HEK293 (cell line): Measurements from ENCODE around the gene ZNF593OS.

Experiments
- CTCF ChIA-PET: fragments of 350-600 bp; formaldehyde crosslinking; extraction: SDS; loops from one replicate; lab custom pipeline; 2021; ENCODE audit warnings: antibody characterized with exemption; lab: Yijun Ruan, JAX
- POLR2A ChIA-PET: fragments of 300-600 bp; formaldehyde crosslinking; extraction: SDS; loops from one replicate; lab custom pipeline; 2020; ENCODE audit warnings: antibody characterized with exemption, inconsistent platforms; lab: Yijun Ruan, JAX
- H3K27ac ChIP-seq: fragments of 200-500 bp; sonication (Bioruptor generic); 2 replicates; pipeline ENCODE4 v1.5.1; 2014; ENCODE audit warnings: low read depth, low read length, control low read depth, inconsistent platforms; ENCODE audit errors: extremely low read depth
- H3K36me3 ChIP-seq, 2 experiments: fragments of 200-500 bp in 1 of 2; sonication (Bioruptor generic) in 1 of 2; 1 replicate in 1 of 2; 2 replicates in 1 of 2; pipeline ENCODE4 v1.5.1; 2014 to 2017; ENCODE audit warnings: inconsistent platforms in 2 of 2, low read length in 2 of 2; ENCODE audit not compliant: control insufficient read depth in 2 of 2, insufficient read depth in 1 of 2
- H3K4me1 ChIP-seq: fragments of 200-500 bp; sonication (Bioruptor generic); 2 replicates; pipeline ENCODE4 v1.5.1; 2014; ENCODE audit warnings: mild to moderate bottlenecking, low read length, inconsistent platforms; ENCODE audit not compliant: control insufficient read depth, insufficient read depth
- H3K4me3 ChIP-seq: 2 replicates; pipeline ENCODE4 v1.5.1; 2011; ENCODE audit warnings: low read depth, mild to moderate bottlenecking, control low read depth, low read length, moderate library complexity
- H3K9me3 ChIP-seq: fragments of 200-500 bp; sonication (Bioruptor generic); 2 replicates; pipeline ENCODE4 v1.5.1; 2014; ENCODE audit warnings: low read depth, low read length, inconsistent platforms; ENCODE audit not compliant: control insufficient read depth, insufficient read depth
- BCL11B ChIP-seq: fragments of 450-650 bp; formaldehyde crosslinking; IDR thresholded peaks from 2 replicates; pipeline ENCODE4 v1.5.1; 2016; ENCODE audit warnings: low read depth, missing biosample characterization, missing genetic modification characterization
- EGR2 ChIP-seq: fragments of 450-650 bp; formaldehyde crosslinking; IDR thresholded peaks from 2 replicates; pipeline ENCODE4 v1.5.1; 2016; ENCODE audit warnings: low read depth, missing biosample characterization, missing genetic modification characterization
- KLF1 ChIP-seq: fragments of 450-650 bp; formaldehyde crosslinking; IDR thresholded peaks from 2 replicates; pipeline ENCODE4 v1.5.1; 2016; ENCODE audit warnings: missing biosample characterization, missing genetic modification characterization
- KLF8 ChIP-seq: fragments of 450-650 bp; formaldehyde crosslinking; IDR thresholded peaks from 2 replicates; pipeline ENCODE4 v1.5.1; 2016; ENCODE audit warnings: missing biosample characterization, missing genetic modification characterization
- KLF9 ChIP-seq: fragments of 450-650 bp; formaldehyde crosslinking; IDR thresholded peaks from 2 replicates; pipeline ENCODE4 v1.5.1; 2016; ENCODE audit warnings: missing biosample characterization, missing genetic modification characterization, low read depth
- MZF1 ChIP-seq: fragments of 450-650 bp; formaldehyde crosslinking; IDR thresholded peaks from 2 replicates; pipeline ENCODE4 v1.5.1; 2017; ENCODE audit warnings: missing biosample characterization, missing genetic modification characterization, borderline replicate concordance
- PRDM6 ChIP-seq: fragments of 450-650 bp; formaldehyde crosslinking; IDR thresholded peaks from 2 replicates; pipeline ENCODE4 v1.5.1; 2017; ENCODE audit warnings: missing biosample characterization, missing genetic modification characterization
- SETDB1 ChIP-seq: IDR thresholded peaks from one replicate; pipeline ENCODE4 v1.6.1; 2017; ENCODE audit warnings: mild to moderate bottlenecking, low read length, moderate library complexity, mixed read lengths; ENCODE audit not compliant: insufficient read length
- SP7 ChIP-seq: fragments of 450-650 bp; formaldehyde crosslinking; IDR thresholded peaks from 2 replicates; pipeline ENCODE4 v1.5.1; 2016; ENCODE audit warnings: missing biosample characterization, missing genetic modification characterization
- ZBTB48 ChIP-seq: fragments of 450-650 bp; formaldehyde crosslinking; IDR thresholded peaks from 2 replicates; pipeline ENCODE4 v1.5.1; 2016; ENCODE audit warnings: missing biosample characterization, missing genetic modification characterization
- ZNF10 ChIP-seq: fragments of 450-650 bp; formaldehyde crosslinking; IDR thresholded peaks from 2 replicates; pipeline ENCODE4 v1.5.1; 2017; ENCODE audit warnings: missing biosample characterization, missing genetic modification characterization
- ZNF140 ChIP-seq: fragments of 450-650 bp; formaldehyde crosslinking; IDR thresholded peaks from 2 replicates; pipeline ENCODE4 v1.5.1; 2016; ENCODE audit warnings: missing biosample characterization, missing genetic modification characterization
- ZNF157 ChIP-seq: fragments of 450-650 bp; formaldehyde crosslinking; IDR thresholded peaks from 2 replicates; pipeline ENCODE4 v1.5.1; 2016; ENCODE audit warnings: missing biosample characterization, missing genetic modification characterization
- ZNF16 ChIP-seq: fragments of 450-650 bp; formaldehyde crosslinking; IDR thresholded peaks from 2 replicates; pipeline ENCODE4 v1.5.1; 2016; ENCODE audit warnings: low read depth, missing biosample characterization, missing genetic modification characterization
- ZNF24 ChIP-seq: fragments of 450-650 bp; formaldehyde crosslinking; IDR thresholded peaks from 2 replicates; pipeline ENCODE4 v1.5.1; 2016; ENCODE audit warnings: missing biosample characterization, missing genetic modification characterization
- ZNF433 ChIP-seq: fragments of 450-650 bp; formaldehyde crosslinking; IDR thresholded peaks from 2 replicates; pipeline ENCODE4 v1.5.1; 2016; ENCODE audit warnings: missing biosample characterization, missing genetic modification characterization, low read depth
- ZNF518A ChIP-seq: fragments of 450-650 bp; formaldehyde crosslinking; conservative IDR thresholded peaks from 2 replicates; pipeline ENCODE4 v1.5.1; 2016; ENCODE audit warnings: low read depth, missing biosample characterization, missing genetic modification characterization
- ZNF623 ChIP-seq: fragments of 450-650 bp; formaldehyde crosslinking; IDR thresholded peaks from 2 replicates; pipeline ENCODE4 v1.5.1; 2016; ENCODE audit warnings: missing biosample characterization, missing genetic modification characterization
- ZNF626 ChIP-seq: fragments of 450-650 bp; sonication (Bioruptor Pico); formaldehyde crosslinking; IDR thresholded peaks from 2 replicates; pipeline ENCODE4 v1.5.1; 2018; ENCODE audit warnings: missing biosample characterization, missing genetic modification characterization, inconsistent platforms
- ZNF639 ChIP-seq: fragments of 450-650 bp; formaldehyde crosslinking; IDR thresholded peaks from 2 replicates; pipeline ENCODE4 v1.5.1; 2016; ENCODE audit warnings: missing biosample characterization, missing genetic modification characterization
- ZNF701 ChIP-seq: fragments of 450-650 bp; formaldehyde crosslinking; IDR thresholded peaks from 2 replicates; pipeline ENCODE4 v1.5.1; 2016; ENCODE audit warnings: missing biosample characterization, missing genetic modification characterization
- TF ChIP-seq, protein P1 (sequence below): fragments of 450-650 bp; formaldehyde crosslinking; IDR thresholded peaks from 2 replicates; pipeline ENCODE4 v1.5.1; 2017; ENCODE audit warnings: missing biosample characterization, missing genetic modification characterization

Gene ZNF593OS

DNA sequence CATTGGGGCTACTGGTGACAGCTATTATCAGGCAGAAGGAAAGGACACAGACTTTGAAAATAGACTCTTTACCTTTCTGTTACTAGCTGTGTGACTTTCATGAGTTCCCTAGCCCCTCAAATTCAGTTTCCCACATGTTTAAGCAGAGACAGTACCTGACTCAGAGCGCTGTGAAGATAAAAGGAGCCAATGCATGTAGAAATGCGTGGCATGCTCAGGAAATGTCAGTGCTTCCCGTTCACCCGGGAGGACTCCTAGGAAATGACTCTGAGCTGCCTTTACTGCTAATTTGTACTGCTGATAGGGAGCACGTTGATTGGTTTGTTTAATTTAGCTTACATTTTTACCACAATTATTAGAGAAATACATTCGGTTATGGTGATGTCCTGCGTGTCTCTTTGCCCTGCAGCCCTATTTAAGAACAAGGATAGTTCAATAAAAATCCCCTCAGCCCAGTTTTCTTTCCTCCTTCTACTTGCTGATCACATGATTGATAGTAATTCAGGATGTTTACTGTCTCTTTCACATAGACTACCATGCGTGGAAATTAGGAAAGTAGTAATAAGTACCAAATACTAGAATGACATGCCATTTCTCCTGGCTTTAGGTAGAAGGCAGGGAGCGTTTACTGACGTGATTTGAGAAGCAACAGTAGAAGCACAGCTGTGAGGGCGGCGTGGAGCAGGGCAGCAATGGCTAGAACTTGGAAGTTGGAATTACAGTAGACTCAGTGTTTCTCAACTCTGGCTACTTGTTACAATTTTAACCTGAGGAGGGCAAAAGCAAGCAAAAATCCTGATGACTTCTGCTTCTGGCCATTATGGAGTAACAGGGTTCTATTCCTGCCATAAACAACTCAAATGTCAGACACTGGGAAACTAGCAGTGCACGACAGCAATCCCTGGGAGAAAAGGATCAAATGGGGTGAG is 44.1 kb downstream of the ZNF593OS start:
- H3K4me1 ChIP-seq: peaks cover 8% of the 10 kb centered on the region; the same call in 1 of the 2 replicates
- ChIA-PET POLR2A (interaction anchor here (1.1 to 1.7 kb wide), 3 partner anchors 16 to 107 kb away, joined by 3 to 5 read pairs (median 4); partner anchors contain the start of genes CEP85 and PDIK1L), CTCF (interaction anchor here (0.6 to 7.1 kb wide), 3 partner anchors 18 to 108 kb away, joined by 3 to 39 read pairs (median 5); no protein-coding TSS in a partner anchor)
- H3K4me3 ChIP-seq: no peak overlapping the region
- no peak overlapping the region for H3K27ac ChIP-seq
- no peak for TF ChIP-seq ZNF639 (tag by site-specific recombination)
- no peak for TF ChIP-seq KLF9 (tag by site-specific recombination)
- TF ChIP-seq KLF8 (tag by site-specific recombination): no peak
- no peak for TF ChIP-seq ZNF157 (tag by site-specific recombination)
- no peak for TF ChIP-seq ZNF701 (tag by site-specific recombination)
- TF ChIP-seq ZNF518A (tag by site-specific recombination): no peak
- TF ChIP-seq ZNF433 (tag by site-specific recombination): no peak
- no peak for TF ChIP-seq SETDB1
- TF ChIP-seq ZNF623 (tag by site-specific recombination): no peak
- no peak for TF ChIP-seq ZNF140
- no peak for TF ChIP-seq ZNF626 (tag by site-specific recombination)
- H3K9me3 ChIP-seq: no peaks in the 10 kb centered on the region
- no peaks in the 10 kb centered on the region for H3K36me3 ChIP-seq

- H3K4me3 ChIP-seq: no peak overlapping the region
- ChIA-PET CTCF (interaction anchor here (0.8 to 7.1 kb wide), 3 partner anchors 19 to 108 kb away, joined by 4 to 39 read pairs (median 6); partner anchors contain the start of gene CEP85), POLR2A (interaction anchor here (0.6 to 1.7 kb wide), 4 partner anchors 15 to 189 kb away, joined by 3 to 5 read pairs (median 4); partner anchors contain the start of genes CEP85 and PDIK1L)
- peak overlapping the region; percentile 21; the same call in 1 of the 2 replicates for H3K27ac ChIP-seq
- H3K9me3 ChIP-seq: no peaks in the 10 kb centered on the region
- peaks cover 0 to 5% of the 10 kb centered on the region in 2 experiments; a peak in 1 of 3 replicates for H3K36me3 ChIP-seq
- H3K4me1 ChIP-seq: peaks cover 10% of the 10 kb centered on the region; the same call in 1 of the 2 replicates
- TF ChIP-seq PRDM6 (tag by site-specific recombination) (peak; percentile 97), SP7 (tag by site-specific recombination) (peak; percentile 69; the same call in 1 of the 2 replicates), ZBTB48 (no peak), KLF1 (tag by site-specific recombination) (peak; percentile 71), MZF1 (tag by site-specific recombination) (no peak; the same call in 1 of the 2 replicates), ZNF16 (tag by site-specific recombination) (no peak), ZNF10 (no peak), EGR2 (peak; percentile 53; the same call in 1 of the 2 replicates), BCL11B (tag by site-specific recombination) (no peak), ZNF24 (peak; percentile 62; the same call in 1 of the 2 replicates)
- TF ChIP-seq, protein P1, sequence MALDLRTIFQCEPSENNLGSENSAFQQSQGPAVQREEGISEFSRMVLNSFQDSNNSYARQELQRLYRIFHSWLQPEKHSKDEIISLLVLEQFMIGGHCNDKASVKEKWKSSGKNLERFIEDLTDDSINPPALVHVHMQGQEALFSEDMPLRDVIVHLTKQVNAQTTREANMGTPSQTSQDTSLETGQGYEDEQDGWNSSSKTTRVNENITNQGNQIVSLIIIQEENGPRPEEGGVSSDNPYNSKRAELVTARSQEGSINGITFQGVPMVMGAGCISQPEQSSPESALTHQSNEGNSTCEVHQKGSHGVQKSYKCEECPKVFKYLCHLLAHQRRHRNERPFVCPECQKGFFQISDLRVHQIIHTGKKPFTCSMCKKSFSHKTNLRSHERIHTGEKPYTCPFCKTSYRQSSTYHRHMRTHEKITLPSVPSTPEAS: no peak
Measured at GRCh38 chr1:26126321-26127084, 45.1 kb downstream of the ZNF593OS start.
